DND-41 (cell line): Measurements from ENCODE around the gene AVEN.

ENCODE experiments used
- ATAC-seq: fragments of 200-7000 bp; cut with Tn5 transposase; 3 replicates; pipeline ENCODE4 v1.9.1; 2021; ENCODE audit warnings: low read depth; ENCODE audit not compliant: insufficient read depth
- DNase-seq: peaks from one replicate; pipeline ENCODE4 v3.0.0-alpha.2; 2020
- H2AFZ ChIP-seq: 2 replicates; pipeline ENCODE4 v1.6.0; 2012; ENCODE audit warnings: low read depth, low read length
- H3K27ac ChIP-seq: 2 replicates; pipeline ENCODE4 v1.5.1; 2012; ENCODE audit warnings: low read length, inconsistent platforms
- H3K27me3 ChIP-seq: fragments of 200-600 bp; sonication (generic); 2 replicates; pipeline ENCODE4 v1.6.0; 2012; ENCODE audit warnings: low read length, mild to moderate bottlenecking, inconsistent platforms; ENCODE audit not compliant: insufficient read depth, poor library complexity
- H3K36me3 ChIP-seq: 2 replicates; pipeline ENCODE4 v1.5.1; 2012; ENCODE audit warnings: low read length, inconsistent platforms; ENCODE audit not compliant: insufficient read depth
- H3K4me1 ChIP-seq: 2 replicates; pipeline ENCODE4 v1.5.1; 2012; ENCODE audit warnings: mild to moderate bottlenecking, low read length; ENCODE audit not compliant: insufficient read depth
- H3K4me2 ChIP-seq: 2 replicates; pipeline ENCODE4 v1.6.0; 2012; ENCODE audit warnings: mild to moderate bottlenecking, moderate library complexity, low read length, inconsistent platforms; ENCODE audit not compliant: insufficient read depth
- H3K4me3 ChIP-seq, 2 experiments: fragments of 200-600 bp in 1 of 2; shearing (Covaris generic) in 1 of 2; 2 replicates each; pipeline ENCODE4 v1.5.1; 2012 to 2016; ENCODE audit warnings: inconsistent platforms in 2 of 2, low read length in 2 of 2, mild to moderate bottlenecking in 2 of 2, low read depth in 1 of 2, moderate library complexity in 1 of 2
- H3K79me2 ChIP-seq: 2 replicates; pipeline ENCODE4 v1.6.0; 2012; ENCODE audit warnings: low read length, inconsistent platforms; ENCODE audit not compliant: insufficient read depth
- H3K9ac ChIP-seq: 2 replicates; pipeline ENCODE4 v1.6.0; 2012; ENCODE audit warnings: low read depth, mild to moderate bottlenecking, inconsistent platforms, low read length, moderate library complexity
- H3K9me3 ChIP-seq: 2 replicates; pipeline ENCODE4 v1.5.1; 2012; ENCODE audit warnings: low read length, moderate library complexity, mild to moderate bottlenecking, inconsistent platforms; ENCODE audit not compliant: insufficient read depth, severe bottlenecking
- H4K20me1 ChIP-seq: 2 replicates; pipeline ENCODE4 v1.6.0; 2012; ENCODE audit warnings: low read length; ENCODE audit not compliant: insufficient read depth
- CTCF ChIP-seq: IDR thresholded peaks from 2 replicates; pipeline ENCODE4 v1.5.1; 2012; ENCODE audit warnings: borderline replicate concordance, low read length, moderate library complexity, mild to moderate bottlenecking; ENCODE audit not compliant: poor library complexity, severe bottlenecking; ENCODE audit errors: extremely low read depth
- EZH2 ChIP-seq: IDR thresholded peaks from 3 replicates; pipeline ENCODE4 v1.6.1; 2012; ENCODE audit warnings: borderline replicate concordance, low read depth, mild to moderate bottlenecking, moderate library complexity, low read length, inconsistent platforms; ENCODE audit not compliant: severe bottlenecking

Gene AVEN

GRCh38 chr15:34079904-34080303, 40.9 kb upstream of the AVEN start:
- Histone ChIP-seq H3K79me2 (no peaks in the 10 kb centered on the region), H3K9me3 (no peaks in the 10 kb centered on the region), H3K27me3 (no peaks in the 10 kb centered on the region), H4K20me1 (no peaks in the 10 kb centered on the region), H3K36me3 (peaks cover 5% of the 10 kb centered on the region; the same call in 1 of the 2 replicates), H3K4me1 (no peaks in the 10 kb centered on the region), H3K27ac (no peak overlapping the region), H2AFZ (no peak overlapping the region), H3K9ac (no peak overlapping the region), H3K4me2 (no peak overlapping the region), H3K4me3 (no peak overlapping the region)
- DNase-seq: no peak
- no peak for ATAC-seq
- TF ChIP-seq CTCF: no peak
- no peak for TF ChIP-seq EZH2

GRCh38 chr15:34078900-34079299, 39.9 kb upstream of the AVEN start:
- H3K9me3 ChIP-seq: no peaks in the 10 kb centered on the region
- H3K36me3 ChIP-seq: no peaks in the 10 kb centered on the region; the same call in 1 of the 2 replicates
- no peak overlapping the region for H2AFZ ChIP-seq
- H3K4me3 ChIP-seq: no peak overlapping the region
- H3K79me2 ChIP-seq: no peaks in the 10 kb centered on the region
- no peaks in the 10 kb centered on the region for H3K27me3 ChIP-seq
- ATAC-seq: no peak
- H3K27ac ChIP-seq: no peak overlapping the region
- no peak overlapping the region for H3K9ac ChIP-seq
- no peak for TF ChIP-seq CTCF
- no peak for TF ChIP-seq EZH2
- DNase-seq: no peak
- H3K4me2 ChIP-seq: no peak overlapping the region
- H4K20me1 ChIP-seq: no peaks in the 10 kb centered on the region
- no peaks in the 10 kb centered on the region for H3K4me1 ChIP-seq

- Histone ChIP-seq H3K27me3 (no peaks in the 10 kb centered on the region), H3K36me3 (no peaks in the 10 kb centered on the region), H3K4me2 (no peak overlapping the region), H3K79me2 (no peaks in the 10 kb centered on the region), H3K9me3 (no peaks in the 10 kb centered on the region), H3K27ac (no peak overlapping the region), H4K20me1 (no peaks in the 10 kb centered on the region), H2AFZ (no peak overlapping the region), H3K4me3 (no peak overlapping the region), H3K9ac (no peak overlapping the region), H3K4me1 (no peaks in the 10 kb centered on the region)
- DNase-seq (no peak), ATAC-seq (no peak)
- no peak for TF ChIP-seq EZH2
- no peak for TF ChIP-seq CTCF
Observed at GRCh38 chr15:34076785-34077184, 37.8 kb upstream of the AVEN start.

- H3K36me3 ChIP-seq: no peaks in the 10 kb centered on the region
- H3K79me2 ChIP-seq: no peaks in the 10 kb centered on the region
- no peak overlapping the region for H3K9ac ChIP-seq
- H3K4me2 ChIP-seq: no peak overlapping the region
- H3K4me1 ChIP-seq: no peaks in the 10 kb centered on the region
- no peak overlapping the region for H3K27ac ChIP-seq
- H3K9me3 ChIP-seq: no peaks in the 10 kb centered on the region
- H3K4me3 ChIP-seq: no peak overlapping the region
- ATAC-seq: no peak
- DNase-seq: no peak
- H2AFZ ChIP-seq: no peak overlapping the region
- no peaks in the 10 kb centered on the region for H4K20me1 ChIP-seq
- no peaks in the 10 kb centered on the region for H3K27me3 ChIP-seq
- TF ChIP-seq CTCF (no peak), EZH2 (no peak)
Observed at GRCh38 chr15:34070003-34070402, 31.0 kb upstream of the AVEN start.
